ENCODE results near the gene LCMT1. TPM values are rescaled to one million over a fixed set of nuclear protein-coding genes. Genes with fewer than 3 reads are reported as not detected.
"Not testable (repeated sequence)": the region's sequence is repeated elsewhere in the genome, so short reads cannot be mapped to it uniquely, and the experiment has no call there.

The LCMT1 gene
- polyA plus RNA-seq, 1 donor = 38.8 TPM

DNA sequence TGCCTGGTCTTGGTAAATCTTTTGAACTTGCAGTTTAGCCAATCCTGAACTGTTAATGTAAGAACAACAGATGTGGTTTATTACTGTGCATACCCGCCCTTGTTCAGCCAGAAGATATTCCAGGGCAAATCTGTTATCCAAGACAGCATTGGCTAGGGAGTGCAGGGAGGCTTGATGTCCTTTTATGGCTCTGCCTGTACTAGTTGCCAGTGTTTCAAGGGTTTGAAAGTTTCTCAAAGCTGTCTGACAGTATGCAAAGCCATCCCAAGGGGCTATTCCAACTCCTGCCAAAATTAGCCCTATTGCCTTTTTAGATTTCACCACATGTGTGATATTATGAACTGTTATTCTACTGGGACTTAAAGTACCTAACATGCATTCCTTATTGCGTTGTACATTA, 30.1 kb downstream of the LCMT1 start:
- DNase-seq (ENCODE audit: low read depth) = no peak

DNA sequence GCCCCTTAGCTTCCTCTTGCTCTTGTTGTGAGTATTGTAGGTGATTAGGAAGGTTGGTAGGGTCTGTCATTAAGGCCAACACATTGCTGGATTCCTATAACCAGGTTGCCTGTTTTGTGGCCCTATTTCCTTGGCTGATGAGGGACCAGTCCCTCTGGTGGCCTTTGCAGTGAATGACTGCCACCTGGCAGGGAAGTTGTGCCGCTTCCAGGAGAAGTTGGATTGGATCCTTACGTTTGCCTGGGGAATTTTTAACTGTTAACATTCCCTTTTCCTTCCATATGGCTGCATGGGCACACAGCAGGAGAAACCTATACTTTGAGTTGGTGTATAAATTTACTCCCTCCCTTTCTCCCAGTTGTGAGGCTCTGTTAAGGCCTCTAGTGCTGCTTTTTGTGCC, 32.4 kb downstream of the LCMT1 start:
- DNase-seq (ENCODE audit: low read depth) = no peak

DNA sequence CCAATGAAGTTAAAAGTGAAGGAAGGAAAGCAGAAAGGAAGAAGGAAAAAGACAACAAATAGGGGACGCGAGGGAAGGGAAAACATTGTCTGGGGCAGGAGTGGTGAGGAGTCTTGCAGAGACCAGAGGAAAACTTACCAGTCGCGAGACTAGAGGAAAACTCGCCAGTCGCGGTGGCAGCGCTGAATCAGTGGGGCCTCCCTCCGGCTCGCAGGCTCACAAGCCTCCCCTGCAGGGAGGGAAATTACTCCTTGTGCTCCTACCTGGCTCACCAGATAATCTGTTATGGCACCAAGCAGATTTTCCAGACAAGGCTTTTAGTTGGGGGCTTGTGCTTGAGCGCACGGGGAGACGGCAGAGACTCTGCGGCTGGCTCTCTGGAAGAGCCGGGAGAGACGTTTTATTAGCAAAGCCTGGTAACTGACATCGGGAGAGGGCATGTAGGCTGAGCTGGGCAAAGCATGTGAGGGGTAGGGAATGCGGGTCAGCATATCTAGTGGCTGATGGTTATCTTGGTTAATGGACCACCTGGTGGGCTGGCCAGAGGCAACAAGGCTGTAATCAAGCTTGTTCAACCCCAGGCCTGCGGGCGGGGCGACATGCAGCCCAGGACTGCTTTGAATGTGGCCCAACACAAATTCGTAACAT, 37.1 kb downstream of the LCMT1 start:
- DNase-seq (ENCODE audit: low read depth) = no peak

DNA sequence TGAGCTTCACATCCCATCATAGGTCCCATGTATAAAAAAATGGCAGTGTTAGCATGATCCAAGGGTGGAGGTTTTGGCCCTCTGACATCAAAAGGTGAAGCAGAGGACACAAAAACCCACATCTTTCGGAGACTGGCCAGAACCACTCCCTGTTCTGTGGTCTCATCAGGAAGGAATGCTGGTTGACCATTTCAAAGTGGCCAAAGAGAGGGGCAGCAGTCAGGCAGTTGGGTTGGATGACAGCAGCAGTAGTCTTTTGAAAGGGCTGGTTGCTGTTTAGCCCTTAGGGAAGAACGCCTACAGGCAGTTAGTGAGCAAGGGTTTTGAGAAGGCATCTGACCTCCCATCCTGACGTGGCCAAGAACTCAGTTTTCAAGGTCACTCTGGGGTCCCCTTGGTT, 40.5 kb downstream of the LCMT1 start:
- DNase-seq (ENCODE audit: low read depth) = no peak

DNA sequence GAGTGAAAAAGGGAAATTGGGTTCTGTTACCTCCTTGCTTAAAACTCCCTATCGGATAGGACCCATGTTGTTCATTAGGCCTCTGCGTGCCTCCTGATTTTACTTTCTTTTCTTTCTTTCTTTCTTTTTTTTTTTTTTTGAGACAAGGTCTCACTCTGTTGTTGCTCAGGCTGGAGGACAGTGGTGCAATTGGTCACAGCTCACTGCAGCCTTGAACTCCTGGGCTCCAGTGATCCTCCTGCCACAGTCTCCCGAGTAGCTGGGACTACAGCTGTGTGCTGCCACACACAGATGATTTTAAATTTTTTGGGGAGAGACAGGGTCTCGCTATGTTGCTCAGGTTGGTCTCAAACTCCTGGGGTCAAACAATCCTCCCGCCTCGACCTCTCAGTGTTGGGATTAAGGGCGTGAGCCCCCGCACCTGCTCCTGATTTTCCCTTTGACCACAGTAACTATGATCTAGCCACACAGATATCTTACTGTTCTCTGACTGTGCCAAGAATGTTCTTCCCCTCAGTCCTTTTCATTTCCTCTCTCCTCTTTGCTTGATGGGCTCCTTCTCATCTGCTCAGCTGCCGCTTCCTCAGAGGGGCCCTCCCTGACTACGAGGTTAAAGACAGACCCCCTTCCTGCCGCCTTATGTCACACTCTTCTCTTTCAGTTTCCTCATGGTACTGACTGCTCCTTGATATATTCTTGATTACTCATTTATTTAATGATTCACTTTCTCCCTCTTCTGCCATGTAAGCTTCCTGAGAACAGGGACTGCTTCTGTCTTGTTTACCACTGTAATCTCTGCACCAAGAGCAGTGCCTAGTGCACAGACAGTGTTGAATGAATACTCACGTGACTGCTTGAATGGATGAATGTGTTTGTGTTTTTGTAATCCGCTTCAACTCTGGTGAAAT, 44.3 kb downstream of the LCMT1 start:
- DNase-seq (ENCODE audit: low read depth) = no peak

DNA sequence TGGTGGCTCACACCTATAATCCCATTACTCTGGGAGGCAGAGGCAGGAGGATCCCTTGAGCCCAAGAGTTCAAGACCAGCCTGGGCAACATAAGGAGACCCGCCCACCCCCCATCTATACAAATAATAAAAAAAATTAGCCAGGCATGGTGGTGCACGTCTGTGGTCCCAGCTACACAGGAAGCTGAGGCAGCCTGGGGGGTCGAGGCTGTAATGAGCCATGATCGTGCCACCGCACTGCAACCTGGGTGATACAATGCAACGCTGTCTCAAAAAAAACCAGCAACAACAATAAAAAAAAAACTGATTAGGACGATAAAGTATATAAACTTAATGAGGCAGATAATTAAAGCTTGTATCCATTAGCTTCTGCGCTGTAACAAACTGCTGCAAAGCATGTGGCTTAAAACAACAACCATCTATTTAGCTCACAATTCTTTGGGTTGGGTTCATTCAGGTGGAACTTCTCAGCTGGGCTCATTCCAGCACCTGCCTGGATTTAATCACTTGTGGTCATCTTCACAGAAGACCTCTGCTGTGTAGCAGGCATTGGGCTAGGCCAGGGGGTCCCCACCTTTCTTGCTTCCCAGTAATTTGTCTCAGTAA, 45.8 kb downstream of the LCMT1 start:
- no peak for DNase-seq (ENCODE audit: low read depth)

DNA sequence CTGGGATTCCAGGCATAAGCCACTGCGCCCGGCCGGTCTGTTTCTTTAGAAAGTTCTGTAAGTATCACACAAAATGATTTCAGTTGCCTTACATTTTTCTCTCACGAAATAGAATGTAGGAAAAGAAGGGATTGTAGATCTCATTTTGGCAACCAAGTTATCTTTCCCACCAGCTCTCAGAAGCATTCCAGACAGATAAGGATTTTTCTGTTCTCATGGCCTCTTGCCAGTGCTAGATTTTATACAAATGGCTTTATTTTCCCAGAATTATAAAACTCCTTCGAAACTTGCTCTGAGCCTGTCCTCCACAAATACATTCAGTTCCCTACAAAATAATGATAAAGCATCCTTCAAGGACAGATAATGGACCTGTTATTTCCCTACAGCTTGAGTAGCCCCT, 46.9 kb downstream of the LCMT1 start:
- no peak for DNase-seq (ENCODE audit: low read depth)

DNA sequence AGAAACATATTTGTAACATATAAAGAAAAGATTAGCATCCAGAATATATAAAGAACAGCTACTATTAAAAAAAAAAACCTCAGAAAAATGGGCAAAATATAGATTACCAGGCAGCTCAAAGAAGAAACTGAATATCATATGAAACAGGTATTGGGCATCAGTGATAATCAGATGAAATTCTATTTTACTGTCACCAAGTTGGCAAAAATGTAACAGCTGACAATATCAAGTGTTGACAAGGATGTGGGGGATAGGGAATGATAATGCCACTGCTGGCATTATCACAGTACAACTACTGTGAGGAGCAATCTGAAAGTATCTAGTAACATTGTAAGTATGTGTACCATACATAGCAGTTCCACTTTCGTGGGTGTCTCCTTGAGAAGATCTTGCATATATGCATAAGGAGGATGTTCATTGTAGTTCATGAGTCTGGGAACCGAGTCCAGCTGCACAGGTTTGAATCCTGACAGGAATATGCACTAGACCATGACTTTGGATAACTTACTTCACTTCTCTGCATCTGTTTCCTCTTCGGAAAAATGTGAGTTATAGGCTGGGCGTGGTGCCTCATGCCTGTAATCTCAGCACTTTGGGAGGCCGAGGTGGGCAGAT, 50.3 kb downstream of the LCMT1 start:
- no peak for DNase-seq (ENCODE audit: low read depth)

DNA sequence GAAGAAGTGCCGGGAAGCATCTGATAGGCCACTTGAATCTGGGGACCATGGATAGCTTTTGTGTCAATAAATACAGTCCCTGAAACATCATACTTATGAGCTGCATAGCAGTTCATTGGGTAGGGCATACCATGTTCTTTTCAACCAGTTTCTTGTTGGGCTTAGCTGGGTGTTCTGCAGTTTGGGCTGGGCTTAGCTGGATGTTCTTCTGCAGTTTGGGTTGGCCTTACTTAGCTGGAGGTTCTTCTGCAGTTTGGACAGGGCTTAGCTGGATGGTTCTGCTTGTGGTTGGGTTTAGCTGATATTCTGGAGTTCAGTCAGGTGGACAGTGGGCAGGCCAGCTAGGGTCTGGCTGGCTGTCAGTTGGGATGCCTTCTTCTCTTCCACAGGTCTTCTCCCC, 52.1 kb downstream of the LCMT1 start:
- DNase-seq (ENCODE audit: low read depth) = no peak

DNA sequence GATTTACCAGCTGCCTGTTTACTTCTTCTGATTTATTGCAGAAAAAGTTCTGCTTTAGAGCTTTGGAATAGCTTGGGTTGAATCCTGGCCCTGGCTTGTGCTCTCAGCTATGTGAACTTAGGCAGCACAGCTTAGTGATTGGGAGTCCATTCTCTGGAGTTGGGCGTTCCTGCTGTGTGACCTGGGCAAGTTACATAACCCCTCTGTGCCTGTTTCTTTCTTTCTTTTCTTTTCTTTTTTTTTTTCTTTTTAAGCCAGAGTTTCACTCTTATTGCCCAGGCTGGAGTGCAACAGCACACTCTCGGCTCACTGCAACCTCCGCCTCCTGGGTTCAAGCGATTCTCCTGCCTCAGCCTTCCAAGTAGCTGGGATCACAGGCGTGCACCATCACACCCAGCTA, 53.7 kb downstream of the LCMT1 start:
- DNase-seq (ENCODE audit: low read depth) = no peak

DNA sequence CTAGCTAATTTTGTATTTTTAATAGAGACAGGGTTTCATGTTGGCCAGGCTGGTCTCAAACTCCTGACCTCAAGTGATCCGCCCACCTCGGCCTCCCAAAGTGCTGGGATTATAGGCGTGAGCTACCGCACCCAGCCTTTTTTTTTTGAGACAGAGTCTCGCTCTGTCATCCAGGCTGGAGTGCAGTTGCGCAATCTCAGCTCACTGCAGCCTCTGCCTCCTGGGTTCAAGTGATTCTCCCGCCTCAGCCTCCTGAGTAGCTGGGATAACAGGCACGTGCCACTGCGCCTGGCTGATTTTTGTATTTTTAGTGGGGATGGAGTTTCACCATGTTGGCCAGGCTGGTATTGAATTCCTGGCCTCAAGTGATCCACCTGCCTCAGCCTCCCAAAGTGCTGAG, 56.4 kb downstream of the LCMT1 start:
- DNase-seq (ENCODE audit: low read depth) = not testable (repeated sequence)

DNA sequence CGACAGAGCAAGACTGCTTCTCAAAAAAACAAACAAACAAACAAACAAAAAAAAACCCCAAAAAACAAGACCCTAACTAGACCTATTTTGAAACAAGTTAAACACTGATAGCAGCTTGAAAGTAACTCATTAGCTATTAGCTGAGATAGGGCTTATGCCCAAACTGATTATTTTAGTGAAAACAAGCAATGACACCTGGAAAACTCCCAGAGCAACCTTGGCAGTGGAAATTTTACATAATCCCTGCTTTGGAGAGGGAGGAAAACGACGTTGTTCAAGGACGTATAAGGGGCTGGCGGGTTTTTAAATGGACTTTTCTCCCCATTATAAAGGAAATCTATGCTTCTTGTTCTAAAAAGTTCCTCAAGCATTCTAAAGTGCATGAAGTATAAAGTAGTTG, 59.8 kb downstream of the LCMT1 start:
- DNase-seq (ENCODE audit: low read depth) = no peak

DNA sequence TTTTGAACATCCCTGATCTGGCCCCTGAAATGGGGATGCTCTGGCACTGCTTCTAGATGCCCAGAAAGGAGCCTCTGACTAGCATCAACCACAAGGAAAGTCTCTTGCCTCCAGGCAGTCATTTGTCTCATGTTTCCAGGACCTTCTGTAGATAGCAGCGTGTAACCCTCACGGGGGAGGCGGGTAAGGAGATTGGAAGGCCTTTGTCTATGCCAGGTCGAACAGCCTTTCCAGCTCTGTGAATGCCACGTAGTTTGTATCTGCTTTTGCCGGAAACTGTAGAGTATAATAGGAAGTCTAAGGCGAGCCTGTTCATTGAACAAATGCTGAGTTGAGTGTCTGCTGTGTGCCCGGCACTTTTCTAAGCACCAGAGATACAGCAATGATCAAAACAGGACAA, 61.3 kb downstream of the LCMT1 start:
- no peak for DNase-seq (ENCODE audit: low read depth)

DNA sequence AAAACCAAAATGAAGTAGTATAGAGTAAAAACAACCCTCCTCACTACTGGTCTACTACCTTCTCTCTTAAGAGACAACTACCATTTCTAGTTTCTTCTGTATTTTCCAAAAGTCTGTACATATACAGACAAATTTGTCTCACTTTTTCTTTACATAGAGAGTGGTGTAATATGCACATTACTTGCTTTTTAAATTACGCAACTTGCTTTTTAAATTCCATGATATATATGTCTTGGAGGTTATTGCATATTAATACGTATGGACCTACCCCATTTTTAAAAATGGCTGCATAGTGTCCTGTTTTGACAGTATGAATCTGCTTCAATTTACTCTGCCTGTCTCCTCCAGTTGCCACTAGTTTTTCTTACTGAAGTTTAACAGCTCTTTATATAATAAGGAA, 62.7 kb downstream of the LCMT1 start:
- no peak for DNase-seq (ENCODE audit: low read depth)

DNA sequence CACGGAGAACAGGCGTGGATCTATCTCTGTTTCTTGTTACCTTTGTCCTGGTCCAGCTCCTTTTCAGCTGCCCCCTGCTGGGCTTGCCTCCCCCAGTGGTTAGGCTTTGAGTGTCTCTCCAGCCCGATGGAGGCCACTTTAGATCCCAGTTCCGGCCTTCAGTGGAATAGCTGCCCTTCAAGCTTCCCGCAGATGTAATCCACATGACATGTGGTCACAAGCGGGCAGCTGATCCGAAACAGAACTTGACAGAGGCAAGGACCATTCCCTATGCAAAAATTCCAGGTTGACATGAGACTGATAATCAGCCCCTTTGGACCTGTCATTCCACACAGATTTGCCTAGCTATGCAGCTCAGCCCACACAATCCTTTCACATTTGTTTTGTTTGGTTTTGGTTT, 64.6 kb downstream of the LCMT1 start:
- no peak for DNase-seq (ENCODE audit: low read depth)

DNA sequence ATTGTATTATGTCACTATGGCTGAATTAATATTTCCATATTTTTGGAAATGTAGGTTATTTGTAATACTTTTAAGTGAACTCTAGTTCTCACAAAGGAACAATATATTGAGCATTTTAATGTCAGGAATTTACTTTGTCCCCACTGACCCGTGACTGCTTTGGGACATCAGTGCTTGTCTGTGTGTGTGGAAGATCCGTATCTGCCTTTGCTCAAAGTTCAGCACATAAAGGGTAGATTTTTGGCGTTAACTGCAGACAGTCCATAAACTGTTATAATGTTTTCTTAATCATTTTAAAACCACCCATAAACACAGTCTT, 65.9 kb downstream of the LCMT1 start:
- no peak for DNase-seq (ENCODE audit: low read depth)

DNA sequence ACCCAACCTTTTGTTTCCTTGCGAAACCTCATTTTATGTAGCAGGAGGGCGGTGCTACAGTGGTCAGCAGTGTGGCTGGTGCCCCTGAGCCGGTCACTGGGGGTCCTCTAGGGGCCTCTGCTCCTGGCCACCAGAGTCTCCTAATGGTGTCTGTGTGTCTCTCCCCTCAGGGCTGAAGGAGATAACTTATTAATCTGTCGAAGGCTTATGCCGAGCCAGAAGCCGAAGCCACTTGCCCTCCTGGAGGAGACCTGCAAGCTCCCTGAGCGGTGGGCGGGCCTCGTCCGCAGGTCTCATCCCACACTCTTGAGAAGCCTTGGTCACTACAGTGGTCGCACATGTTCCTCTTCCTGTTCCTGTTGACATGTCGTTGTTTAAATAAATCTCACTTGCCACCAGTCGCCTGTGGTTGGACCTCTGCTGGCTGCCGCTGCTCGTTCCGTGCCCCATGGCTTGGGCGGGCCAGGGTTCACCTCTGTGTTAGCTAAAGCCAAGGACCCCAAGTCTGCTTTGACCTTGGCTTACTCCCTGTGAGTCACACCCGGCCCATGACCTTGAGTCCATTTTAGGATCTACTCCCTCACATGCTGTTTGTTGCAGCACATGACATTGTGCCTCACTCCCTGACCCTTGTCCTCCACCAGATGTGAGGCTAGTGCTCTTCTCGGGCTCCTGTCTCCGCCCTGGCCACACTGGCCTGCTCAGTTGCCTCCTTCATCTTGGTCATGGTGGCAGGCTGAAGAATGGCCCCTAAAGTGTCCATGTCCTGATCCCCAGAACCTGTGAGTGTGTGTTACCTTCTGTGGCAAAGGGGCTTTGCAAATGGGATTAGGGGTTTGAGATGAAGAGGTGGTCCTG, 66.5 kb downstream of the LCMT1 start:
- no peak for DNase-seq (ENCODE audit: low read depth)

DNA sequence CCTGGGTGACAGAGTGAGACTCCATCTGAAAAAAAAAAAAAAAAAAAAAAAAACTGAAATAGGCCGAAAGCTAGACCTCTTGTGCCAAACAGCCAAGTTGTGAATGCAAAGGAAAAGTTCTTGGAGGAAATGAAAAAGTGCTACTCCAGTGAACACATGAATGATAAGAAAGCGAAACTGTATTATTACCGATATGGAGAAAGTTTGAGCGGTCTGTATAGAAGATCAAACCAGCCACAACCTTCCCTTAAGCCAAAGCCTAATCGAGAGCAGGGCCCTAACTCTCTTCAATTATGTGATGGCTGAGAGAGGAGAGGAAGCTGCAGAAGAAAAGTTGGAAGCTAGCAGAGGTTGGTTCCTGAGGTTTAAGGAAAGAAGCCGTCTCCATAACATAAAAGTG, 69.7 kb downstream of the LCMT1 start:
- not testable (repeated sequence) for DNase-seq (ENCODE audit: low read depth)

DNA sequence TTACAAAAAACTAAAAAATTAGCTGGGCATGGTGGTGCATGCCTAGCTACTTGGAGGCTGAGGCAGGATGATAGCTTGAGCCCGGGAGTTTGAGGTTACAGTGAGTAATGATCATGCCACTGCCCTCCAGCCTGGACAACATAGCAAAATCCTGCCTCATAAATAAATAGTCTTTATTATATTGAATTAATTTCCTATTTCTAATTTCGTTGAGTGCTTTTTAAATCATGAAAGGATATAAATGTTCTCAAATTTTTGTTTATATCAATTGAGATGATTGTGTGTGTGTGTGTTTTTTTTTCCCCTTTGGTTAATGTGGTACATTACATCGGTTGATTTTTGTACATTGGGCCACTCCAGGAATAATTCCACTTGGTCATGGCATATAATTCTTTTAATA, 73.2 kb downstream of the LCMT1 start:
- DNase-seq (ENCODE audit: low read depth) = no peak

DNA sequence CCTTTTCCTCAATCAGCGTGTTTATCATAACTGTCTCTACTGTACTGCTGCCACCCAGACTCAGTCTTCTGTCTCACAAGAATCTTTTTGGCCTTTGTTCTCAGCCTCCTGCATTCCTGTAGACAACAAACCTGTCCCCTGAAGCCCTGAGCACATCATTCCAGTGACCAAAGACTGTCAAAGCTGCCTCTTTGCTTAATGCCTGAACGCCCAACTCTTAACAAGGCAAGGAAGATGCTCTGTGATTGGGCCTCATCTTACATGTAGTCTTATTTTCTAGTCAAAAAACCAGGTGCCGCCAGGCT, 75.9 kb downstream of the LCMT1 start:
- no peak for DNase-seq (ENCODE audit: low read depth)

DNA sequence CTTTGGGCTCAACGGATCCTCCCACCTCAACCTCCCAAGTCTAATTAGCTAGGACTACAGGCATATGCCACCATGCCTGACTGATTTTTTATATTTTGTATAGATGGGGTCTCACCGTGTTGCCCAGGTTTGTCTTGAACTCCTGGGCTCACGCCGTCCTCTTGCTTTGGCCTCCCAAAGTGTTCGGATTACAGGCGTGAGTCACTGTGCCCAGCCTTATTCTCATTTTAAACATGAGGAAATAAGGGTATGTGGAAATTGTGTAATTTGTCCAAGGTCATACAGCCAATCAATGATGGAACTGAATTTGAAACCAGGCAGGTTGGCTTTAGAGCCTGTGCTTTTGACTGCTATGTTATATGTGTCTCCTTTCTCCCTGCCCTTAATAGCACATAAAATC, 77.8 kb downstream of the LCMT1 start:
- DNase-seq (ENCODE audit: low read depth) = no peak

DNA sequence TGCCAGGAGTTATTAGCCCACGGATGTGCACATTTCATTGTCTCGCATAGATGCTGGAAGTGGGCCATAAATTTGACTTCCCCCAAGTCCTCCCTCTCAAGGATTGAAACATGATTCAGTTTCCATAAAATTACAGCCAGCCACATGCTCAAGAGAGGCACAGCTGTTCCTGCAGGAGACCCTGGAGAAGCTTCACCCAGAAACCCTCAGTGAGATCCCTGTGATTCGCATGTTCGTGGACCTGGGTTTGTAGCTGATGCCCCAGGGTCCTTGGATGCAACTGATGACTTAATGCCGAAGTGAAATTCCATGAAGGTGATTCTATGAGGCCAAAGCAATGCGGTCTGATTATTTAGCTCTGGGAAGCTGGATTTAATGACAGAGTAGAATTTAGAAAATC, 80.6 kb downstream of the LCMT1 start:
- no peak for DNase-seq (ENCODE audit: low read depth)
